Epithelial cell of proximal tubule (primary cell): ENCODE results near the gene ENOX1. TPM values are rescaled to one million over a fixed set of nuclear protein-coding genes. Genes with fewer than 3 reads are reported as not detected.
A peak's percentile ranks its signal among the peaks of the same experiment; 100 is the strongest.

Experiments used
- DNase-seq: peaks from one replicate; pipeline ENCODE4 v3.0.0-alpha.2; 2011; ENCODE audit warnings: low read depth
- H3K4me3 ChIP-seq: 2 replicates; pipeline ENCODE4 v1.5.1; 2011; ENCODE audit warnings: low read depth, mild to moderate bottlenecking, low read length
- CTCF ChIP-seq: conservative IDR thresholded peaks from 2 replicates; pipeline ENCODE4 v1.5.1; 2012; ENCODE audit warnings: low read depth, mild to moderate bottlenecking, low read length
- total RNA-seq: library from RNA; depleted of rRNA; stranded (reverse); fragments of >200 nt; gene quantifications from 2 replicates; pipeline ENCODE4 v1.2.3, GENCODE V29; 2015

ENOX1 gene
- total RNA-seq, 1 donor from 2014 or later, result 0.17 TPM

GRCh38 chr13:43240278-43240677, 546.5 kb downstream of the ENOX1 start:
- no peak for TF ChIP-seq CTCF
- DNase-seq, result no peak
- H3K4me3 ChIP-seq, result no peak overlapping the region

GRCh38 chr13:43239275-43239840, 547.4 kb downstream of the ENOX1 start:
- H3K4me3 ChIP-seq, result no peak overlapping the region
- DNase-seq, result no peak
- TF ChIP-seq CTCF, result peak; percentile 6

- DNase-seq, result no peak
- TF ChIP-seq CTCF, result no peak
Measured at GRCh38 chr13:43238341-43239083, 548.3 kb downstream of the ENOX1 start.

GRCh38 chr13:43237616-43238015, 549.2 kb downstream of the ENOX1 start:
- no peak overlapping the region for H3K4me3 ChIP-seq
- TF ChIP-seq CTCF, result no peak
- DNase-seq, result no peak

More at GRCh38 chr13:43238341-43239083, 548.3 kb downstream of the ENOX1 start:
- H3K4me3 ChIP-seq, result no peak overlapping the region

- DNase-seq, result no peak
- no peak for TF ChIP-seq CTCF
Measured at GRCh38 chr13:43235028-43235427, 551.7 kb downstream of the ENOX1 start.

GRCh38 chr13:43232873-43233265, 553.9 kb downstream of the ENOX1 start:
- no peak for TF ChIP-seq CTCF
- DNase-seq, result no peak
- H3K4me3 ChIP-seq, result no peak overlapping the region

More at GRCh38 chr13:43235028-43235427, 551.7 kb downstream of the ENOX1 start:
- no peak overlapping the region for H3K4me3 ChIP-seq
